ENCODE data around the gene POU5F1. TPM values are rescaled to one million over a fixed set of nuclear protein-coding genes. Genes with fewer than 3 reads are reported as not detected.
A peak's percentile ranks its signal among the peaks of the same experiment; 100 is the strongest.

POU5F1 gene
- total and polyA plus RNA-seq, 8 donors, result 0.37 to 2.0 (median 1.8) TPM

GRCh38 chr6:31118178-31118577 is 52.3 kb downstream of the POU5F1 start:
- Histone ChIP-seq H3K9me3 (no peaks in the 10 kb centered on the region), H3K36me3 (no peaks in the 10 kb centered on the region), H3K27me3 (no peaks in the 10 kb centered on the region), H3K4me3 (no peak overlapping the region), H3K27ac (no peak overlapping the region), H3K4me1 (peaks cover 11 to 38% of the 10 kb centered on the region in 2 donors)
- intact Hi-C loops (cut with DNase I), result no loop called here
- TF ChIP-seq CTCF (IDR thresholded peaks at IDR 0.05), result no peak
- DNase-seq (no peak), ATAC-seq (no peak)

GRCh38 chr6:31116661-31117385 is 53.7 kb downstream of the POU5F1 start:
- intact Hi-C loops (cut with DNase I), result no loop called here
- H3K36me3 ChIP-seq, result no peaks in the 10 kb centered on the region
- DNase-seq (no peak), ATAC-seq (no peak)
- no peak overlapping the region for H3K27ac ChIP-seq
- no peak for TF ChIP-seq CTCF (IDR thresholded peaks at IDR 0.05)
- no peaks in the 10 kb centered on the region for H3K9me3 ChIP-seq
- H3K27me3 ChIP-seq, result no peaks in the 10 kb centered on the region
- peaks cover 11 to 25% of the 10 kb centered on the region in 2 donors for H3K4me1 ChIP-seq
- H3K4me3 ChIP-seq, result no peak overlapping the region

GRCh38 chr6:31115941-31116560 is 54.4 kb downstream of the POU5F1 start:
- ATAC-seq, result no peak
- no peak overlapping the region for H3K27ac ChIP-seq
- no peak for DNase-seq
- H3K27me3 ChIP-seq, result no peaks in the 10 kb centered on the region
- H3K4me3 ChIP-seq, result no peak overlapping the region
- no peaks in the 10 kb centered on the region for H3K9me3 ChIP-seq
- H3K4me1 ChIP-seq, result peaks cover 11 to 22% of the 10 kb centered on the region in 2 donors
- H3K36me3 ChIP-seq, result no peaks in the 10 kb centered on the region
- intact Hi-C loops (cut with DNase I), result no loop called here
- no peak for TF ChIP-seq CTCF (IDR thresholded peaks at IDR 0.05)

GRCh38 chr6:31114970-31115849 is 55.3 kb downstream of the POU5F1 start:
- no peak overlapping the region for H3K4me3 ChIP-seq
- peak; percentile 68 for ATAC-seq
- no peak for DNase-seq
- peak overlapping the region; percentile 63 to 65 for H3K27ac ChIP-seq
- no peaks in the 10 kb centered on the region for H3K36me3 ChIP-seq
- H3K27me3 ChIP-seq, result no peaks in the 10 kb centered on the region
- intact Hi-C loops (cut with DNase I), result no loop called here
- peaks cover 11 to 22% of the 10 kb centered on the region in 2 donors for H3K4me1 ChIP-seq
- H3K9me3 ChIP-seq, result no peaks in the 10 kb centered on the region
- no peak for TF ChIP-seq CTCF (IDR thresholded peaks at IDR 0.05)

GRCh38 chr6:31114541-31114878 is 56.0 kb downstream of the POU5F1 start, which contains the start of gene PSORS1C1:
TSS of gene PSORS1C1 (plus strand) at chr6:31114800. CDS start at chr6:31129633, 14,833 bp downstream.
- H3K27ac ChIP-seq, result peak within 1 kb of the TSS; percentile 63 to 65
- peaks cover 0 to 3% of the 10 kb centered on the region in 2 donors for H3K27me3 ChIP-seq
- no peak within 1 kb of the TSS for H3K4me3 ChIP-seq
- ATAC-seq (peak; percentile 95), DNase-seq (peak in 2 of 4 donors; percentile 84 to 89)
- H3K9me3 ChIP-seq, result no peaks in the 10 kb centered on the region
- intact Hi-C loops (cut with DNase I), result no loop called here
- TF ChIP-seq CTCF (IDR thresholded peaks at IDR 0.05), result no peak
- H3K36me3 ChIP-seq, result no peaks in the 10 kb centered on the region
- H3K4me1 ChIP-seq, result peaks cover 11 to 22% of the 10 kb centered on the region in 2 donors

Measured in left lung (tissue), 10 donors.